IMR-90 (cell line): ENCODE results near the gene TCL1A. TPM values are rescaled to one million over a fixed set of nuclear protein-coding genes. Genes with fewer than 3 reads are reported as not detected.

Source experiments
- ATAC-seq: fragments of 200-7000 bp; cut with Tn5 transposase; 2 replicates; pipeline ENCODE4 v1.9.1; 2020; ENCODE audit warnings: low read depth, mild to moderate bottlenecking, moderate library complexity
- BruUV-seq: library from RNA; stranded (reverse); fragments of 400-500 nt; replicated peaks from 2 replicates; lab custom pipeline; 2021; lab: Mats Ljungman, UMichigan
- CTCF ChIA-PET: fragments of 300-600 bp; formaldehyde crosslinking; extraction: SDS; loops from one replicate; lab custom pipeline; 2021; ENCODE audit warnings: antibody characterized with exemption; lab: Yijun Ruan, JAX
- POLR2A ChIA-PET: fragments of 300-600 bp; sonication (Branson Sonifier 250); formaldehyde crosslinking; loops from one replicate; lab custom pipeline; 2022; ENCODE audit warnings: antibody characterized with exemption; ENCODE audit not compliant: unreplicated experiment; lab: Charles Lee
- DNase-seq: peaks from one replicate; pipeline ENCODE4 v3.0.0; 2013
- H2AFZ ChIP-seq: replicated peaks from 2 replicates; pipeline ENCODE3; 2013; ENCODE audit warnings: low read length, mild to moderate bottlenecking; ENCODE audit not compliant: poor library complexity
- H2AK5ac ChIP-seq: 2 replicates; pipeline ENCODE4 v1.6.1; 2013; ENCODE audit warnings: low read depth, low read length, inconsistent platforms
- H2AK9ac ChIP-seq: replicated peaks from 2 replicates; pipeline ENCODE3; 2013; ENCODE audit warnings: mild to moderate bottlenecking, low read depth, low read length, moderate library complexity; ENCODE audit not compliant: poor library complexity
- H2BK120ac ChIP-seq: 2 replicates; pipeline ENCODE4 v1.6.1; 2013; ENCODE audit warnings: low read depth, low read length, inconsistent platforms
- H2BK15ac ChIP-seq: 3 replicates; pipeline ENCODE4 v1.6.1; 2013; ENCODE audit warnings: low read depth, low read length, inconsistent platforms
- H2BK20ac ChIP-seq: 2 replicates; pipeline ENCODE4 v1.6.1; 2013; ENCODE audit warnings: low read depth, mild to moderate bottlenecking, inconsistent platforms, low read length, moderate library complexity
- H2BK5ac ChIP-seq: 2 replicates; pipeline ENCODE4 v1.6.1; 2013; ENCODE audit warnings: mild to moderate bottlenecking, low read depth, low read length, inconsistent platforms; ENCODE audit not compliant: poor library complexity, severe bottlenecking
- H3K14ac ChIP-seq: replicated peaks from 2 replicates; pipeline ENCODE4 v1.6.1; 2013; ENCODE audit warnings: low read depth, low read length, inconsistent platforms
- H3K18ac ChIP-seq: 2 replicates; pipeline ENCODE4 v1.6.1; 2013; ENCODE audit warnings: low read depth, low read length, control low read depth
- H3K23ac ChIP-seq: 2 replicates; pipeline ENCODE4 v1.6.1; 2013; ENCODE audit warnings: low read depth, low read length, inconsistent platforms
- H3K27ac ChIP-seq: 2 replicates; pipeline ENCODE4 v1.5.1; 2013; ENCODE audit warnings: mild to moderate bottlenecking, control low read depth, low read length; ENCODE audit not compliant: insufficient read depth
- H3K27me3 ChIP-seq: 2 replicates; pipeline ENCODE4 v1.6.1; 2013; ENCODE audit warnings: low read length; ENCODE audit not compliant: control insufficient read depth, insufficient read depth
- H3K36me3 ChIP-seq: 2 replicates; pipeline ENCODE4 v1.6.1; 2013; ENCODE audit warnings: low read length, mixed read lengths; ENCODE audit not compliant: control insufficient read depth, insufficient read depth
- H3K4ac ChIP-seq: 2 replicates; pipeline ENCODE4 v1.6.1; 2013; ENCODE audit warnings: low read depth, low read length, inconsistent platforms
- H3K4me1 ChIP-seq: 2 replicates; pipeline ENCODE4 v1.6.1; 2013; ENCODE audit warnings: low read length, mixed read lengths; ENCODE audit not compliant: control insufficient read depth, insufficient read depth
- H3K4me2 ChIP-seq: 2 replicates; pipeline ENCODE4 v1.6.1; 2013; ENCODE audit warnings: low read depth, mild to moderate bottlenecking, control low read depth, low read length, moderate library complexity
- H3K4me3 ChIP-seq: 2 replicates; pipeline ENCODE4 v1.5.1; 2013; ENCODE audit warnings: low read depth, mild to moderate bottlenecking, control low read depth, low read length, moderate library complexity; ENCODE audit not compliant: insufficient read depth
- H3K56ac ChIP-seq: 2 replicates; pipeline ENCODE4 v1.6.1; 2013; ENCODE audit warnings: low read length, inconsistent platforms; ENCODE audit not compliant: insufficient read depth; ENCODE audit errors: extremely low read depth
- H3K79me1 ChIP-seq, 2 experiments: 2 replicates each; pipeline ENCODE4 v1.6.1; 2013; ENCODE audit warnings: low read length in 2 of 2, inconsistent platforms in 1 of 2, low read depth in 1 of 2
- H3K9ac ChIP-seq: 2 replicates; pipeline ENCODE4 v1.6.1; 2013; ENCODE audit warnings: low read depth, low read length, control low read depth
- H3K9me1 ChIP-seq: 2 replicates; pipeline ENCODE4 v1.6.1; 2013; ENCODE audit warnings: low read length, inconsistent platforms; ENCODE audit not compliant: insufficient read depth
- H3K9me3 ChIP-seq: 2 replicates; pipeline ENCODE4 v1.6.1; 2013; ENCODE audit warnings: low read length; ENCODE audit not compliant: control insufficient read depth, insufficient read depth
- H4K20me1 ChIP-seq: 2 replicates; pipeline ENCODE4 v1.6.1; 2013; ENCODE audit warnings: low read length, inconsistent platforms; ENCODE audit not compliant: insufficient read depth
- H4K5ac ChIP-seq: 2 replicates; pipeline ENCODE4 v1.6.1; 2013; ENCODE audit warnings: mild to moderate bottlenecking, low read depth, low read length, control low read depth
- H4K8ac ChIP-seq, 2 experiments: 2 replicates each; pipeline ENCODE4 v1.6.1; 2013; ENCODE audit warnings: low read depth in 2 of 2, low read length in 2 of 2, control low read depth in 1 of 2, inconsistent platforms in 1 of 2
- H4K91ac ChIP-seq: 2 replicates; pipeline ENCODE4 v1.6.1; 2013; ENCODE audit warnings: low read depth, low read length, inconsistent platforms; ENCODE audit not compliant: insufficient read depth
- BHLHE40 ChIP-seq: fragments of 150-350 bp; IDR thresholded peaks from 2 replicates; pipeline ENCODE4 v1.6.1; 2016; ENCODE audit warnings: mild to moderate bottlenecking, low read depth, low read length
- CEBPB ChIP-seq: IDR thresholded peaks from 2 replicates; pipeline ENCODE4 v1.6.1; 2012; ENCODE audit warnings: low read depth, low read length, improper control_type of control experiment
- CHD1 ChIP-seq: IDR thresholded peaks from 2 replicates; pipeline ENCODE4 v1.6.1; 2012; ENCODE audit warnings: low read depth, low read length, improper control_type of control experiment
- MAFK ChIP-seq: IDR thresholded peaks from 2 replicates; pipeline ENCODE4 v1.6.1; 2012; ENCODE audit warnings: low read depth, low read length, improper control_type of control experiment
- MAZ ChIP-seq: IDR thresholded peaks from 2 replicates; pipeline ENCODE4 v1.6.1; 2012; ENCODE audit warnings: low read depth, mild to moderate bottlenecking, low read length, improper control_type of control experiment, moderate library complexity, borderline replicate concordance
- NFE2L2 ChIP-seq: fragments of 150-350 bp; IDR thresholded peaks from 2 replicates; pipeline ENCODE4 v1.6.1; 2016; ENCODE audit warnings: low read depth, mild to moderate bottlenecking, low read length
- POLR2A ChIP-seq: IDR thresholded peaks from 2 replicates; pipeline ENCODE4 v1.6.1; 2012; ENCODE audit warnings: mild to moderate bottlenecking, low read depth, low read length
- RAD21 ChIP-seq: IDR thresholded peaks from 2 replicates; pipeline ENCODE4 v1.6.1; 2012; ENCODE audit warnings: low read length, improper control_type of control experiment
- SMC3 ChIP-seq: fragments of 150-350 bp; IDR thresholded peaks from 2 replicates; pipeline ENCODE4 v1.6.1; 2016; ENCODE audit warnings: low read depth, mild to moderate bottlenecking, antibody characterized with exemption, low read length, moderate library complexity
- USF2 ChIP-seq: fragments of 150-350 bp; IDR thresholded peaks from 2 replicates; pipeline ENCODE4 v1.6.1; 2017; ENCODE audit warnings: mild to moderate bottlenecking, antibody characterized with exemption, low read length, low read depth
- WGBS, 2 experiments: methylation state at CpG; one replicate each; pipeline versions ENCODE4 v1.1.5 to v1.1.7; 2013; ENCODE audit warnings: missing lambda C conversion rate in 2 of 2; ENCODE audit not compliant: insufficient read length in 1 of 2; ENCODE audit errors: extremely low coverage in 2 of 2; 5-methylcytosine and 5-hydroxymethylcytosine counted together
- dilution Hi-C: fragments of 300-500 bp; cut with HindIII; formaldehyde crosslinking; loops from one replicate; pipeline ENCODE4 v1.14.3; 2018; ENCODE audit warnings: low sequenced_read_pairs; ENCODE audit not compliant: unreplicated experiment
- in situ Hi-C: fragments of 300-500 bp; cut with MboI; formaldehyde crosslinking; loops from 3 replicates; pipeline ENCODE4 v1.14.3; 2019; ENCODE audit warnings: low sequenced_read_pairs, inconsistent platforms, mixed read lengths
- intact Hi-C: fragments of 100-400 bp; cut with micrococcal nuclease; formaldehyde crosslinking; loops from 2 replicates; pipeline ENCODE4 v1.10.0; 2022
- polyA plus RNA-seq, 3 experiments: library from polyadenylated mRNA; depleted of rRNA; stranded (reverse); fragments of >200 nt; gene quantifications; 2 replicates each; pipeline ENCODE4 v1.2.3, GENCODE V29; 2012; ENCODE audit warnings: low replicate concordance in 1 of 3
- total RNA-seq: library from RNA; depleted of rRNA; stranded (reverse); fragments of >200 nt; gene quantifications from 2 replicates; pipeline ENCODE4 v1.2.3, GENCODE V29; 2012
- TF ChIP-seq, protein P1 (sequence below): conservative IDR thresholded peaks from 2 replicates; pipeline ENCODE4 v1.5.1; 2012; ENCODE audit warnings: mild to moderate bottlenecking, low read depth, low read length, improper control_type of control experiment

TCL1A gene
- total and polyA plus RNA-seq, 2 of the 4 experiments (the other 2 are of a cell fraction): not detected

DNA sequence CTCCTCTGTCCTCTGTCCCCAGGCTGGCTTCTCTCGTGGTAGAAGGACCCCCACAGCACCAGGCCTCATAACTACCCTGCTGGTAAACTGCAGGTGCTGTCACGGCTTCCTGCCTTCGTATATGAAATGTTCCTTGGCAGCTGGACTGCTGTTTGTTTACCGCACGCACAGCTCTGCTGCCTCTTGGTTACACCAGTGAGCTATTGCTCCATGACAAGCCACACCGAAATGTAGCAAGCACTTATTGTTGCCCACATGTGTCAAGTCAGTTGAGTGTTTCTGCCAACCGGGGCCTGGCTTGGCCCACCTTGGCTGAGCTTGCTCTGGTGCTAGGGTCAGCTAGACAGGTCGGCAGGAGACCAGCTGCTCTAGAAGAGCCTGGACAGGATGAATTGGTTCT is 49.4 kb downstream of the TCL1A start:
- H3K9ac ChIP-seq: no peak overlapping the region
- in situ Hi-C loops: no loop called here
- no peak overlapping the region for H3K27ac ChIP-seq
- H2AK5ac ChIP-seq: no peak overlapping the region
- ChIA-PET CTCF (no interaction called here), POLR2A (no interaction called here)
- no peak overlapping the region for H4K8ac ChIP-seq
- WGBS, 2 experiments: 74% methylated on average over 3 of the region's 8 CpGs; no CpG with 5 or more reads in 1 of the 2 experiments
- intact Hi-C loops: no loop called here
- no peak overlapping the region for H3K23ac ChIP-seq
- BruUV-seq: no TSS peak
- no peaks in the 10 kb centered on the region for H3K36me3 ChIP-seq
- H4K20me1 ChIP-seq: no peaks in the 10 kb centered on the region
- H4K5ac ChIP-seq: no peak overlapping the region
- no peak for TF ChIP-seq SMC3
- no peak for TF ChIP-seq MAFK
- no peak for TF ChIP-seq RAD21
- TF ChIP-seq CEBPB: no peak
- no peak for TF ChIP-seq BHLHE40
- TF ChIP-seq MAZ: no peak
- no peak for TF ChIP-seq NFE2L2
- no peak for TF ChIP-seq POLR2A
- TF ChIP-seq CHD1: no peak
- TF ChIP-seq, protein P1, sequence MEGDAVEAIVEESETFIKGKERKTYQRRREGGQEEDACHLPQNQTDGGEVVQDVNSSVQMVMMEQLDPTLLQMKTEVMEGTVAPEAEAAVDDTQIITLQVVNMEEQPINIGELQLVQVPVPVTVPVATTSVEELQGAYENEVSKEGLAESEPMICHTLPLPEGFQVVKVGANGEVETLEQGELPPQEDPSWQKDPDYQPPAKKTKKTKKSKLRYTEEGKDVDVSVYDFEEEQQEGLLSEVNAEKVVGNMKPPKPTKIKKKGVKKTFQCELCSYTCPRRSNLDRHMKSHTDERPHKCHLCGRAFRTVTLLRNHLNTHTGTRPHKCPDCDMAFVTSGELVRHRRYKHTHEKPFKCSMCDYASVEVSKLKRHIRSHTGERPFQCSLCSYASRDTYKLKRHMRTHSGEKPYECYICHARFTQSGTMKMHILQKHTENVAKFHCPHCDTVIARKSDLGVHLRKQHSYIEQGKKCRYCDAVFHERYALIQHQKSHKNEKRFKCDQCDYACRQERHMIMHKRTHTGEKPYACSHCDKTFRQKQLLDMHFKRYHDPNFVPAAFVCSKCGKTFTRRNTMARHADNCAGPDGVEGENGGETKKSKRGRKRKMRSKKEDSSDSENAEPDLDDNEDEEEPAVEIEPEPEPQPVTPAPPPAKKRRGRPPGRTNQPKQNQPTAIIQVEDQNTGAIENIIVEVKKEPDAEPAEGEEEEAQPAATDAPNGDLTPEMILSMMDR: no peak
- no peak for TF ChIP-seq USF2
- no peak overlapping the region for H3K4me3 ChIP-seq
- dilution Hi-C loops: no loop called here
- DNase-seq: no peak
- no peaks in the 10 kb centered on the region for H3K79me1 ChIP-seq
- no peak overlapping the region for H3K4ac ChIP-seq
- no peak overlapping the region for H2AFZ ChIP-seq
- H3K18ac ChIP-seq: no peak overlapping the region
- no peaks in the 10 kb centered on the region for H3K4me1 ChIP-seq
- H2BK20ac ChIP-seq: no peak overlapping the region
- no peaks in the 10 kb centered on the region for H3K9me1 ChIP-seq
- no peak overlapping the region for H2BK5ac ChIP-seq
- H2AK9ac ChIP-seq: no peak overlapping the region
- no peak overlapping the region for H3K4me2 ChIP-seq
- H3K9me3 ChIP-seq: no peaks in the 10 kb centered on the region
- H3K14ac ChIP-seq: no peak overlapping the region
- no peak for ATAC-seq
- no peak overlapping the region for H2BK15ac ChIP-seq
- no peaks in the 10 kb centered on the region; the same call in 1 of the 2 replicates for H3K27me3 ChIP-seq
- H2BK120ac ChIP-seq: no peak overlapping the region
- H3K56ac ChIP-seq: no peak overlapping the region
- no peak overlapping the region for H4K91ac ChIP-seq
